OCI-LY3 (cell line): ENCODE results near the gene JMJD7.

Source experiments
- EZH2phosphoT487 ChIP-seq: fragments of 200-600 bp; shearing (Covaris generic); IDR thresholded peaks from 2 replicates; pipeline ENCODE4 v1.6.1; 2018; ENCODE audit warnings: antibody characterized with exemption, mixed run types, low read depth
- TF ChIP-seq, protein P1 (sequence below): fragments of 200-600, 300-600 bp; sonication (generic); IDR thresholded peaks from 2 replicates; pipeline ENCODE4 v1.5.1; 2014; ENCODE audit warnings: antibody characterized with exemption, low read length, low read depth

DNA sequence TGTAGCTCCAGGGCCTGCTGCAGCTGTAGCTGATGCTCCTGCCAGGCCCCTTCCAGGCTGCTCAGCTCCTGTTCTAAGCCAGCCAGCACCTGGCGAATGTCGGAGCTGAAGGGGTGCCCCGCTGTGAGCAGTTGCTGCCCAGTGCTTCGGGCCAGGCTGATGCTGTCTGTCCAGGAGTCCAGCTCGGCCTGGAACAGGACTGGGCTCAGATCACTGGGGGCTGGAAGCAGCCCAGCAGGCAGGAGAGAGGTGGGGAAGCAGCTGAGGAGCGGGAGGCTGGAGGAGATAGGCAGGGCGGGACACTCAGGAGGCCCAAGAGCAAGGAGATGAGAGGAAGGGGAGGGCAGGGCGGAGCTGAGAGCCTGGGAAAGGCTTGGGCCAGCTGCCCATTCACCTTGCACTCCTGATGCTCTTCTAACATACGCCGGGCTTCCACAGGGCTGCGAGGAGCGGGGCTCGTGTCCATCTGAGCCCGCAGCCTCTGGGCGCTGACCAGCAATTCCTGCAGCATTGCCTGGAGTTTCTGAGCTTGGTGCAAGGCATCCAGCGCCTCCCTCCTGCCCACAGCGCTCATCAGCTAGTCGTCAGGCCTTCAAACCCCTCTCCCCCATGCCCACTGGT is 34.0 kb downstream of the JMJD7 start:
- TF ChIP-seq, protein P1, sequence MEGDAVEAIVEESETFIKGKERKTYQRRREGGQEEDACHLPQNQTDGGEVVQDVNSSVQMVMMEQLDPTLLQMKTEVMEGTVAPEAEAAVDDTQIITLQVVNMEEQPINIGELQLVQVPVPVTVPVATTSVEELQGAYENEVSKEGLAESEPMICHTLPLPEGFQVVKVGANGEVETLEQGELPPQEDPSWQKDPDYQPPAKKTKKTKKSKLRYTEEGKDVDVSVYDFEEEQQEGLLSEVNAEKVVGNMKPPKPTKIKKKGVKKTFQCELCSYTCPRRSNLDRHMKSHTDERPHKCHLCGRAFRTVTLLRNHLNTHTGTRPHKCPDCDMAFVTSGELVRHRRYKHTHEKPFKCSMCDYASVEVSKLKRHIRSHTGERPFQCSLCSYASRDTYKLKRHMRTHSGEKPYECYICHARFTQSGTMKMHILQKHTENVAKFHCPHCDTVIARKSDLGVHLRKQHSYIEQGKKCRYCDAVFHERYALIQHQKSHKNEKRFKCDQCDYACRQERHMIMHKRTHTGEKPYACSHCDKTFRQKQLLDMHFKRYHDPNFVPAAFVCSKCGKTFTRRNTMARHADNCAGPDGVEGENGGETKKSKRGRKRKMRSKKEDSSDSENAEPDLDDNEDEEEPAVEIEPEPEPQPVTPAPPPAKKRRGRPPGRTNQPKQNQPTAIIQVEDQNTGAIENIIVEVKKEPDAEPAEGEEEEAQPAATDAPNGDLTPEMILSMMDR = no peak
- TF ChIP-seq EZH2phosphoT487 = no peak
